K562 (cell line): ENCODE results near the gene LLGL2. TPM values are rescaled to one million over a fixed set of nuclear protein-coding genes. Genes with fewer than 3 reads are reported as not detected.
"Not testable (repeated sequence)": the region's sequence is repeated elsewhere in the genome, so short reads cannot be mapped to it uniquely, and the experiment has no call there.

ENCODE experiments used
- ATAC-seq: fragments of 200-7000 bp; cut with Tn5 transposase; 3 replicates; pipeline ENCODE4 v1.9.1; 2020; ENCODE audit warnings: moderate library complexity
- BruUV-seq: library from RNA; stranded (reverse); fragments of 400-500 nt; replicated peaks from 2 replicates; lab custom pipeline; 2021; lab: Mats Ljungman, UMichigan
- CTCF ChIA-PET: fragments of 300-600 bp; formaldehyde crosslinking; extraction: SDS; loops from one replicate; lab custom pipeline; 2021; ENCODE audit warnings: low intra/inter-chr PET ratio; lab: Yijun Ruan, JAX
- POLR2A ChIA-PET: fragments of 300-600, 350-650 bp; sonication (Branson Sonifier 250); formaldehyde crosslinking; extraction: SDS; loops from one replicate; lab custom pipeline; 2021; ENCODE audit warnings: antibody characterized with exemption, inconsistent platforms; lab: Yijun Ruan, JAX
- DNase-seq, 4 experiments: peaks; one replicate each; pipeline versions ENCODE4 v3.0.0 to v3.0.0-alpha.2; 2011 to 2018; ENCODE audit warnings: low spot score in 3 of 4, mixed read lengths in 3 of 4; ENCODE audit errors: extremely low read depth in 1 of 4
- FAIRE-seq: peaks from 2 replicates; lab custom pipeline; 2011; peaks lifted over from hg19 to GRCh38; lab: Jason Lieb, UNC
- H2AFZ ChIP-seq: 2 replicates; pipeline ENCODE4 v1.6.0; 2011; ENCODE audit warnings: low read depth, low read length, control low read depth, inconsistent platforms
- H3K27ac ChIP-seq: fragments of 200-600 bp; 3 replicates; pipeline ENCODE4 v1.8.0; 2011; ENCODE audit warnings: low read depth, mild to moderate bottlenecking, control low read depth, inconsistent platforms, low read length, moderate library complexity, mixed read lengths; ENCODE audit errors: extremely low read depth
- H3K27me3 ChIP-seq, 2 experiments: fragments of 300-600 bp in 1 of 2; 2 replicates in 1 of 2; 3 replicates in 1 of 2; pipeline versions ENCODE4 v1.6.0 to v1.8.0; 2011; ENCODE audit warnings: inconsistent platforms in 2 of 2, low read length in 2 of 2, mild to moderate bottlenecking in 1 of 2, mixed read lengths in 1 of 2, moderate library complexity in 1 of 2; ENCODE audit not compliant: control insufficient read depth in 2 of 2, insufficient read depth in 2 of 2
- H3K36me3 ChIP-seq: fragments of 300-600 bp; 3 replicates; pipeline ENCODE4 v1.8.0; 2011; ENCODE audit warnings: mild to moderate bottlenecking, low read length, inconsistent platforms; ENCODE audit not compliant: control insufficient read depth, insufficient read depth
- H3K4me1 ChIP-seq, 2 experiments: fragments of 200-600 bp in 1 of 2; replicated peaks in 1 of 2; 2 replicates in 1 of 2; 3 replicates in 1 of 2; pipeline versions ENCODE4 v1.5.1 to v1.8.0; 2011; ENCODE audit warnings: inconsistent platforms in 2 of 2, low read length in 2 of 2, mild to moderate bottlenecking in 1 of 2, mixed read lengths in 1 of 2, moderate library complexity in 1 of 2; ENCODE audit not compliant: control insufficient read depth in 2 of 2, insufficient read depth in 2 of 2
- H3K4me2 ChIP-seq: 2 replicates; pipeline ENCODE4 v1.6.1; 2011; ENCODE audit warnings: low read length, control low read depth, inconsistent platforms, mixed read lengths; ENCODE audit not compliant: insufficient read depth
- H3K4me3 ChIP-seq: fragments of 200-600 bp; sonication (generic), shearing (Covaris generic); 2 replicates; pipeline ENCODE4 v1.5.1; 2016; ENCODE audit warnings: control low read depth, inconsistent platforms
- H3K79me2 ChIP-seq: fragments of 200-600 bp; 3 replicates; pipeline ENCODE4 v1.8.0; 2011; ENCODE audit warnings: low read length, inconsistent platforms; ENCODE audit not compliant: control insufficient read depth, insufficient read depth
- H3K9ac ChIP-seq, 2 experiments: 2 replicates each; pipeline versions ENCODE4 v1.6.0 to v1.6.1; 2011; ENCODE audit warnings: low read depth in 2 of 2, low read length in 2 of 2, control low read depth in 1 of 2, inconsistent platforms in 1 of 2, mild to moderate bottlenecking in 1 of 2, mixed read lengths in 1 of 2; ENCODE audit not compliant: insufficient read depth in 1 of 2
- H3K9me1 ChIP-seq: one replicate; pipeline ENCODE4 v1.6.0; 2011; ENCODE audit warnings: inconsistent platforms, mild to moderate bottlenecking, low read length, moderate library complexity; ENCODE audit not compliant: control insufficient read depth, insufficient read depth
- H3K9me3 ChIP-seq: replicated peaks from 2 replicates; pipeline ENCODE4 v1.5.1; 2011; ENCODE audit warnings: low read depth, low read length, inconsistent platforms; ENCODE audit not compliant: control insufficient read depth, insufficient read depth
- H4K20me1 ChIP-seq: replicated peaks from 2 replicates; pipeline ENCODE4 v1.6.1; 2011; ENCODE audit warnings: low read length, inconsistent platforms, mixed read lengths; ENCODE audit not compliant: control insufficient read depth, insufficient read depth
- ASH1L ChIP-seq: fragments of 450-650 bp; IDR thresholded peaks from 2 replicates; pipeline ENCODE4 v1.6.1; 2018; ENCODE audit warnings: borderline replicate concordance, mild to moderate bottlenecking, low read depth; ENCODE audit not compliant: partially characterized antibody
- CC2D1A ChIP-seq: fragments of 450-650 bp; IDR thresholded peaks from 2 replicates; pipeline ENCODE4 v1.6.1; 2017; ENCODE audit warnings: mild to moderate bottlenecking
- FOS ChIP-seq: IDR thresholded peaks from 3 replicates; pipeline ENCODE4 v1.6.1; 2011; ENCODE audit not compliant: insufficient read length; ENCODE audit errors: extremely low read depth
- MTA3 ChIP-seq: fragments of 450-650 bp; formaldehyde crosslinking; IDR thresholded peaks from 2 replicates; pipeline ENCODE4 v1.6.1; 2017; ENCODE audit warnings: mild to moderate bottlenecking, borderline replicate concordance
- NFYB ChIP-seq: IDR thresholded peaks from 2 replicates; pipeline ENCODE4 v1.6.1; 2011; ENCODE audit warnings: mild to moderate bottlenecking, moderate library complexity; ENCODE audit not compliant: insufficient read length; ENCODE audit errors: extremely low read depth
- RBM25 ChIP-seq: fragments of 200-400 bp; formaldehyde crosslinking; IDR thresholded peaks from 2 replicates; pipeline ENCODE4 v1.6.1; 2018; ENCODE audit warnings: low read length, low read depth, moderate library complexity; ENCODE audit not compliant: severe bottlenecking
- SP1 ChIP-seq: sonication (generic); formaldehyde crosslinking; IDR thresholded peaks from 2 replicates; pipeline ENCODE4 v1.8.1; 2022; ENCODE audit warnings: mild to moderate bottlenecking, missing genetic modification reagents
- TBP ChIP-seq: optimal IDR thresholded peaks from 2 replicates; pipeline ENCODE3; 2011; ENCODE audit warnings: low read depth, low read length, improper control_type of control experiment
- WGBS: fragments of 100-300 bp; shearing (Covaris generic); methylation state at CpG from one replicate; pipeline ENCODE4 v1.1.6; 2016; ENCODE audit warnings: low coverage, mixed read lengths; ENCODE audit not compliant: insufficient coverage; ENCODE audit errors: missing lambda C conversion rate; 5-methylcytosine and 5-hydroxymethylcytosine counted together
- in situ Hi-C: fragments of 300-500 bp; cut with MboI; formaldehyde crosslinking; loops from 4 replicates; pipeline ENCODE4 v1.15.0; 2018; ENCODE audit warnings: inconsistent platforms, mixed read lengths
- intact Hi-C: fragments of 100-400 bp; cut with micrococcal nuclease; formaldehyde crosslinking; loops from 2 replicates; pipeline ENCODE4 v1.14.2; 2022
- polyA plus RNA-seq, 8 experiments: library from polyadenylated mRNA; depleted of rRNA in 4 of 8; stranded (reverse) in 5 of 8; unstranded in 3 of 8; fragments of >200 nt; fragmentation: Nextera tagmentation in 2 of 8; fragmentation: Illumina TruSeq in 1 of 8; extraction: Ambion mirVana in 2 of 8; extraction: Trizol in 1 of 8; gene quantifications; 2 replicates each; pipeline versions ENCODE4 v1.2.1 to v1.2.3, GENCODE V29; 2011 to 2014; ENCODE audit warnings: inconsistent platforms in 1 of 8, missing spikeins in 1 of 8
- total RNA-seq, 7 experiments: library from RNA; depleted of rRNA in 6 of 7; stranded (reverse); fragments of >200 nt in 6 of 7; fragmentation: Illumina TruSeq in 2 of 7; extraction: Trizol in 2 of 7; gene quantifications; 2 replicates each; pipeline versions ENCODE4 v1.2.1 to v1.2.3, GENCODE V29; 2011 to 2021; ENCODE audit warnings: low replicate concordance in 1 of 7

LLGL2 gene
- total and polyA plus RNA-seq, 9 of the 15 experiments (the other 6 are each of a cell fraction or from before 2014, with no cell fraction given), result 0.32 to 24.4 (median 10.2) TPM

DNA sequence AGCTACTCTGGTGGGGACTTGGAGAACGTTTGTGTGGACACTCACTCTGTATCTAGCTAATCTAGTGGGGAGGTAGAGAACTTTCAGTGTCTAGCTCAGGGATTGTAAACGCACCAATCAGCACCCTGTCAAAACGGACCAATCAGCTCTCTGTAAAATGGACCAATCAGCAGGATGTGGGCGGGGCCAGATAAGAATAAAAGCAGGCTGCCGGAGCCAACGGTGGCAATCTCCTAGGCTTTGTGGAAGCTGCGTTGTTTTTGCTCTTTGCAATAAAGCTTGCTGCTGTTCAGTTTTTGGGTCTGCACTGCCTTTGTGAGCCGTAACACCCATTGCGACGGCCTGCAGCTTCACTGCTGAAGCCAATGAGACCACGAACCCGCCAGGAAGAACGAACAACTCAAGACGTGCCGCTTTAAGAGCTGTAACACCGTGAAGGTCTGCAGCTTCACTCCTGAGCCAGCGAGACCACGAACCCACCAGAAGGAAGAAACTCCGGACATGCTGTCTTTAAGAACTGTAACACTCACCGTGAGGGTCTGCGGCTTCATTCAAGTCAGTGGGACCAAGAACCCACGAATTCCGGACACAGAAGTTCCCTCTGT, 55.7 kb downstream of the LLGL2 start:
- intact Hi-C loops, result loop anchor here (10.0 kb wide), 1 partner anchor 156 kb away; no protein-coding TSS in a partner anchor
- H3K9me3 ChIP-seq, FAIRE-seq, H3K36me3 ChIP-seq, H3K27ac ChIP-seq, H3K9ac ChIP-seq, DNase-seq, H3K4me2 ChIP-seq, H3K27me3 ChIP-seq, BruUV-seq, H3K4me3 ChIP-seq, in situ Hi-C loops, H3K79me2 ChIP-seq, H3K9me1 ChIP-seq, H4K20me1 ChIP-seq: not testable (repeated sequence)
- CTCF ChIA-PET, result interaction anchor here (0.6 kb wide), 1 partner anchor 183 kb away, joined by 3 read pairs; no protein-coding TSS in a partner anchor
- WGBS, result 57% methylated on average over 20 of the region's 23 CpGs
- Histone ChIP-seq H3K4me1 (peaks cover 7 to 11% of the 10 kb centered on the region in 2 experiments), H2AFZ (peak overlapping the region; percentile 76)
- peak; percentile 25 for TF ChIP-seq TBP
- 0 out of 2 replicates have a peak, but pooled peaks have one; percentile 26 for TF ChIP-seq CC2D1A
- TF ChIP-seq MTA3, result peak; percentile 32; the same call in 1 of the 2 replicates
- TF ChIP-seq SP1 (CRISPR knock-in tag), result peak; percentile 77
- peak; percentile 78 for TF ChIP-seq RBM25
- peak; percentile 94 for TF ChIP-seq NFYB
- TF ChIP-seq ASH1L, result peak; percentile 60
- peak; percentile 39 for TF ChIP-seq FOS
- POLR2A ChIA-PET, result interaction anchor here (0.8 to 1.2 kb wide), 5 partner anchors 10 to 691 kb away, joined by 3 to 4 read pairs (median 3); no protein-coding TSS in a partner anchor
- peak; percentile 33; the same call in 1 of the 3 replicates for ATAC-seq
